Germinal center (tissue), 1 donor: ENCODE results near the gene MRNIP.
"Not testable (repeated sequence)": the region's sequence is repeated elsewhere in the genome, so short reads cannot be mapped to it uniquely, and the experiment has no call there.

ENCODE experiments used
- DNase-seq: peaks from one replicate; pipeline ENCODE4 v3.0.0; 2012; ENCODE audit warnings: mixed read lengths, low spot score

The MRNIP gene

GRCh38 chr5:179792612-179793467 lies 65.8 kb downstream of the MRNIP start:
- no peak for DNase-seq

- DNase-seq = no peak
Observed at GRCh38 chr5:179791881-179792611, 66.6 kb downstream of the MRNIP start.

GRCh38 chr5:179789278-179789677 lies 69.3 kb downstream of the MRNIP start:
- DNase-seq = not testable (repeated sequence)

DNA sequence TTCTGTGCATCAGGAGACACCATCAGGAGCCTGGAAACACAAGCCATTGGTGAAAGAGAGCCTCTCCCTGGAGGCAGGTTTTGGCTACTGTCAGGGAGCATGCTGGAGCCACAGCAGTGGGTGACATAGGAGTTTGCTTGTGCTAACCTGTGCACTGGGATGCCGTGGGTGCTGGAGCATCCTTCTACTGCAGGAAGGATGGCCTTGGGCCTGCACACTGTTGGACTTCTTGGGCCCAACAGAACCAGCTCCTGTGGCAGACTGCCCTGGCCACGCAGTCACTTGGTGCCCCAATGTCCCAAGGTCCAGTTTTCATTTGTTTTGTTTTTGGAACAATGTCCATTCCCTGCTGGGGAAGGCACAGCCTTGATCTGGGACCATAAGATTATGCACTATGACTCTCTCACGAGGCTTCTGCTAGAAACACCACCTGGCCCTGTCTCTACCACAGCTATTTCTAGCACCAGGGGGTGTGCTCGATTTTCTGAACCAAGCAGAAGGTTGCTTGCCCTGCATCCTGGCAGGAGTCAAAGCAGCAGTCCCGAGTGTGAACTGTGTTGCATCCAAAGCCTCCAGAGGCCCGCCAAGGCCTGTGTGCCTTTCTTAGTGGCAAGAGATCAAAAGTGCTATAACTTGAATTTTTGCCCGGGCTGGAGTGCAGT lies 70.3 kb downstream of the MRNIP start:
- DNase-seq = no peak
